NB4 (cell line): ENCODE results near the gene STIM1.

Source experiments
- DNase-seq: peaks from one replicate; pipeline ENCODE4 v3.0.0; 2010; ENCODE audit warnings: low read depth
- H3K4me3 ChIP-seq: one replicate; pipeline ENCODE4 v1.5.1; 2011; ENCODE audit warnings: mild to moderate bottlenecking, low read depth, low read length, moderate library complexity
- CTCF ChIP-seq: IDR thresholded peaks from one replicate; pipeline ENCODE4 v1.5.1; 2012; ENCODE audit warnings: low read depth, low read length
- MAX ChIP-seq: IDR thresholded peaks from 2 replicates; pipeline ENCODE4 v1.6.1; 2011; ENCODE audit warnings: low read depth, low read length
- MYC ChIP-seq: IDR thresholded peaks from 2 replicates; pipeline ENCODE4 v1.6.1; 2011; ENCODE audit warnings: low read depth, low read length
- POLR2A ChIP-seq: IDR thresholded peaks from 2 replicates; pipeline ENCODE4 v1.6.1; 2011; ENCODE audit warnings: mild to moderate bottlenecking; ENCODE audit not compliant: insufficient read length; ENCODE audit errors: extremely low read depth

The STIM1 gene

GRCh38 chr11:3984896-3985295 is 129.4 kb downstream of the STIM1 start:
- no peak overlapping the region for H3K4me3 ChIP-seq
- no peak for TF ChIP-seq MYC
- no peak for TF ChIP-seq POLR2A
- TF ChIP-seq CTCF = no peak
- no peak for TF ChIP-seq MAX
- peak; percentile 28 for DNase-seq

GRCh38 chr11:3985631-3986030 is 130.2 kb downstream of the STIM1 start:
- DNase-seq = no peak
- TF ChIP-seq MAX (no peak), MYC (no peak), CTCF (no peak), POLR2A (no peak)
- H3K4me3 ChIP-seq = no peak overlapping the region

GRCh38 chr11:3986301-3986700 is 130.8 kb downstream of the STIM1 start:
- no peak for DNase-seq
- no peak for TF ChIP-seq POLR2A
- no peak for TF ChIP-seq MAX
- TF ChIP-seq MYC = no peak
- TF ChIP-seq CTCF = no peak
- H3K4me3 ChIP-seq = no peak overlapping the region

GRCh38 chr11:3989276-3989920 is 133.9 kb downstream of the STIM1 start:
- TF ChIP-seq MAX (no peak), POLR2A (no peak), CTCF (no peak), MYC (no peak)
- no peak overlapping the region for H3K4me3 ChIP-seq
- no peak for DNase-seq

- TF ChIP-seq CTCF (no peak), MYC (no peak), POLR2A (no peak), MAX (no peak)
- peak; percentile 33 for DNase-seq
- no peak overlapping the region for H3K4me3 ChIP-seq
These were observed 134.4 kb downstream of the STIM1 start for GRCh38 chr11:3989921-3990290.

- TF ChIP-seq POLR2A = no peak
- no peak for TF ChIP-seq MAX
- TF ChIP-seq MYC = no peak
- no peak for TF ChIP-seq CTCF
- DNase-seq = no peak
- H3K4me3 ChIP-seq = no peak overlapping the region
These were observed 134.9 kb downstream of the STIM1 start for GRCh38 chr11:3990406-3990805.
